IPS-20b (cell line): ENCODE results near the gene ADCY9.

ENCODE experiments used
- H3K27ac ChIP-seq: one replicate; pipeline ENCODE4 v1.5.1; 2013; ENCODE audit warnings: low read length
- H3K27me3 ChIP-seq: 2 replicates; pipeline ENCODE4 v1.6.1; 2013; ENCODE audit warnings: mild to moderate bottlenecking, low read length, inconsistent platforms; ENCODE audit not compliant: insufficient read depth
- H3K36me3 ChIP-seq: 2 replicates; pipeline ENCODE4 v1.6.1; 2013; ENCODE audit warnings: low read depth, mild to moderate bottlenecking, inconsistent platforms, low read length, moderate library complexity; ENCODE audit not compliant: insufficient read depth
- H3K4me1 ChIP-seq: 2 replicates; pipeline ENCODE4 v1.6.1; 2013; ENCODE audit warnings: mild to moderate bottlenecking, control low read depth, inconsistent platforms, low read length, moderate library complexity; ENCODE audit not compliant: insufficient read depth
- H3K4me3 ChIP-seq: 2 replicates; pipeline ENCODE4 v1.5.1; 2013; ENCODE audit warnings: mild to moderate bottlenecking, low read length, inconsistent platforms
- H3K9ac ChIP-seq: 2 replicates; pipeline ENCODE4 v1.6.1; 2013; ENCODE audit warnings: low read depth, mild to moderate bottlenecking, inconsistent platforms, low read length, moderate library complexity
- H3K9me3 ChIP-seq: 2 replicates; pipeline ENCODE4 v1.6.1; 2013; ENCODE audit warnings: mild to moderate bottlenecking, low read depth, low read length, inconsistent platforms; ENCODE audit not compliant: insufficient read depth

ADCY9 gene

GRCh38 chr16:4117250-4117578 is 972 bp upstream of the ADCY9 start:
- peak overlapping the region; percentile 74; the same call in 1 of the 2 replicates for H3K9ac ChIP-seq
- H3K4me1 ChIP-seq, result no peaks in the 10 kb centered on the region
- H3K9me3 ChIP-seq, result no peaks in the 10 kb centered on the region
- H3K36me3 ChIP-seq, result no peaks in the 10 kb centered on the region
- H3K27me3 ChIP-seq, result peaks cover 47% of the 10 kb centered on the region
- H3K4me3 ChIP-seq, result peak overlapping the region; percentile 73
- H3K27ac ChIP-seq, result no peak overlapping the region

DNA sequence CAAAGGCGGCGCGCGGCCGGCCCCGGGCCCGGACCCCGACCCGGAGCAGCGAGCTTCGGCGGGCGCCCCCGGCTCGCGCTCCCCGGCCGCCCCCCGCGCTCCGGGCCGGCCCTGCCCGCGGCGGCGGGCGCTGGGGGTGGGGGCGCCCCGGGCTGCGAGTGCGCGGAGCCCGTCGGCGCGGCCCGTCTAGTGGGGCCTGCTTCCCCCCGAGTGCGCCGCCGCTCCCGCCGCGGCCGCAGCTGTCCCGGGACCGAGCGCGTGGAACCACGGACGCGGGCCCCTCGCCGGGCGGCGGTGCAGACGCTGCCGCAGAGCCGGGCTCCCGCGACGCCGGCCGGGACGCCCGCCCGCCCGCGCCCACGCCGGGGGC is 308 bp downstream of the ADCY9 start:
- Histone ChIP-seq H3K9me3 (no peaks in the 10 kb centered on the region), H3K27ac (no peak overlapping the region), H3K4me1 (no peaks in the 10 kb centered on the region), H3K4me3 (peak overlapping the region; percentile 72; the same call in 1 of the 2 replicates), H3K36me3 (no peaks in the 10 kb centered on the region), H3K27me3 (peaks cover 47% of the 10 kb centered on the region), H3K9ac (no peak overlapping the region)

- no peaks in the 10 kb centered on the region for H3K4me1 ChIP-seq
- H3K9ac ChIP-seq, result no peak overlapping the region
- no peak overlapping the region for H3K27ac ChIP-seq
- H3K9me3 ChIP-seq, result no peaks in the 10 kb centered on the region
- no peaks in the 10 kb centered on the region for H3K36me3 ChIP-seq
- H3K27me3 ChIP-seq, result peaks cover 47% of the 10 kb centered on the region
- peak overlapping the region; percentile 72 for H3K4me3 ChIP-seq
Measured at GRCh38 chr16:4115209-4115948, 863 bp downstream of the ADCY9 start.

GRCh38 chr16:4114257-4115208 is 1.7 kb downstream of the ADCY9 start:
- H3K9me3 ChIP-seq, result no peaks in the 10 kb centered on the region
- H3K4me1 ChIP-seq, result no peaks in the 10 kb centered on the region
- H3K9ac ChIP-seq, result no peak overlapping the region
- H3K4me3 ChIP-seq, result peak overlapping the region; percentile 72
- peaks cover 43% of the 10 kb centered on the region for H3K27me3 ChIP-seq
- no peak overlapping the region for H3K27ac ChIP-seq
- no peaks in the 10 kb centered on the region for H3K36me3 ChIP-seq

DNA sequence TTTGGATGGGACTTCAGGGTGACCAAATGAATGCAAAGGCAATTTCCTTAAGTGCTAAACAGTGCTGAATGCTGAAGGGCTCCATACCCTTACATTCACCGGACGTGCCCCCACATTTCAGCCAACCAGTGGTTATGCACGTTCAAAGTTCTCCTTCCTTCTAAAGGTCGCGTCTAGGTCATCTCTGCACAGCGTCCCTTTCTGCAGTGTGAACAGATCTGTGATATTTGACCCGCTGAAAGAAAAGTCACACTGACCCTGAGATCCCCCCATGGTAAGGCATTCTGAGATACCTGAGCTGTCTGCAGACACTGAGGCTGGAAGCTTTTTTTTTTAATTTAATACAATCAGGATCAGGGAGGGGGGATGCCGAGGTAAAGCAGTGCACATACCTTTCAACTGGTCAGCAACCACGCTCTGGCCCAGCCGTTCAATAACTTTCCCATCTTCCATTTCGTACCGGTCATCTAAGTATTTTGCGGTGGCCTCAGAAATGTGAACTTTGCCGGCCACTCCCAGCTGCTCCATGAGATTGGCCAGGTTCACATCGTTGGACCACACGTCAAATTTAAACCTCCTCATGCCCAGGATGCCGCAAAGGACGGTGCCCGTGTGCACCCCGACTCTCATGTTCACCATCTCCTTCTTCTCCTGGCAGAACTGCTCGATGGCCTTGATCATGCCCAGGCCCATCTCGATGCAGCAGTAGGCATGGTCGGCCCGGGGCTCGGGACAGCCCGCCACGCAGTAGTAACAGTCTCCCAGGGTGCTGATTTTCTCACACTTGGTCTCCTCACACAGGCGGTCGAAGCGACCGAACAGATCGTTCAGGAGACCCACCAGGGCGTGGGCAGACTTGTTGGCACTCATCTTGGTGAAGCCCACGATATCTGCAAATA is 2.6 kb downstream of the ADCY9 start:
- Histone ChIP-seq H3K4me3 (no peak overlapping the region), H3K4me1 (no peaks in the 10 kb centered on the region), H3K9ac (no peak overlapping the region), H3K27ac (no peak overlapping the region), H3K36me3 (no peaks in the 10 kb centered on the region), H3K9me3 (no peaks in the 10 kb centered on the region), H3K27me3 (peaks cover 36% of the 10 kb centered on the region)

GRCh38 chr16:4111748-4112696 is 4.2 kb downstream of the ADCY9 start:
- H3K9ac ChIP-seq, result no peak overlapping the region
- no peak overlapping the region for H3K27ac ChIP-seq
- H3K27me3 ChIP-seq, result peaks cover 27% of the 10 kb centered on the region
- no peaks in the 10 kb centered on the region for H3K4me1 ChIP-seq
- H3K36me3 ChIP-seq, result no peaks in the 10 kb centered on the region
- no peak overlapping the region for H3K4me3 ChIP-seq
- H3K9me3 ChIP-seq, result no peaks in the 10 kb centered on the region

GRCh38 chr16:4110680-4111079 is 5.6 kb downstream of the ADCY9 start:
- Histone ChIP-seq H3K9me3 (no peaks in the 10 kb centered on the region), H3K9ac (no peak overlapping the region), H3K4me1 (no peaks in the 10 kb centered on the region), H3K4me3 (no peak overlapping the region), H3K27ac (no peak overlapping the region), H3K36me3 (no peaks in the 10 kb centered on the region), H3K27me3 (peaks cover 23% of the 10 kb centered on the region)

GRCh38 chr16:4110065-4110464 is 6.2 kb downstream of the ADCY9 start:
- Histone ChIP-seq H3K9ac (no peak overlapping the region), H3K27ac (no peak overlapping the region), H3K9me3 (no peaks in the 10 kb centered on the region), H3K36me3 (no peaks in the 10 kb centered on the region), H3K4me1 (no peaks in the 10 kb centered on the region), H3K4me3 (no peak overlapping the region), H3K27me3 (peaks cover 18% of the 10 kb centered on the region)

DNA sequence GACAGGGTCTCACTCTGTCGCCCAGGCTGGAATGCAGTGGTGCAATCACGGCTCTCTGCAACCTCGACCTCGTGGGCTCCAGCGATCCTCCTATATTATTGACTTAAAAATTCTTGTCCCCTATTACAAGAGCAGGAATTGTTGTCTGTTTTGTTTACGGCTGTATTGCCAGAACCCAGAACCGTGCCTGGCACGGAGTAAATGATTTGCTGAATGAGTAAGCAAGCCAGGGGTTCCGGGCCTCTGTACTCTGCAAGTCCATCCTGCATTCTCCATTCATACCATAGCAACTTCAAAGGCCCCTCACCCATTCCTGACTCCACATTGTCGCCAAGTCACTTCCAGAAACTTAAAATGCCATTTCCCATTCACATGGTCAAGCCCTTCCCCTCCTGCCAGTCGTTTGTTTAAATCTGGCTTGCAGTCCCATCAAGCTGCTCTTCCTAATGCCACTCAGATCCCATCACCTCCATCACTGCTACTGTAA is 6.9 kb downstream of the ADCY9 start:
- Histone ChIP-seq H3K36me3 (no peaks in the 10 kb centered on the region), H3K4me3 (no peak overlapping the region), H3K4me1 (no peaks in the 10 kb centered on the region), H3K9me3 (no peaks in the 10 kb centered on the region), H3K27ac (no peak overlapping the region), H3K9ac (no peak overlapping the region), H3K27me3 (peaks cover 10% of the 10 kb centered on the region)

GRCh38 chr16:4106516-4106915 is 9.7 kb downstream of the ADCY9 start:
- Histone ChIP-seq H3K9ac (no peak overlapping the region), H3K27me3 (no peaks in the 10 kb centered on the region), H3K9me3 (no peaks in the 10 kb centered on the region), H3K27ac (no peak overlapping the region), H3K4me1 (no peaks in the 10 kb centered on the region), H3K36me3 (no peaks in the 10 kb centered on the region), H3K4me3 (no peak overlapping the region)
